Transverse colon (tissue), 4 donors: Measurements from ENCODE around the gene KRTAP13-3. TPM values are rescaled to one million over a fixed set of nuclear protein-coding genes. Genes with fewer than 3 reads are reported as not detected.

ENCODE experiments used
- DNase-seq: peaks from one replicate; pipeline ENCODE4 v3.0.0-alpha.2; 2019
- H3K27ac ChIP-seq, 4 donors: fragments of 200-600 bp; sonication (generic); 2 replicates each; pipeline ENCODE4 v1.5.1; 2016 to 2018; ENCODE audit warnings: inconsistent platforms in 4 of 4
- H3K27me3 ChIP-seq: fragments of 200-600 bp; sonication (generic); 2 replicates; pipeline ENCODE4 v1.5.1; 2017; ENCODE audit warnings: inconsistent platforms
- H3K36me3 ChIP-seq, 4 donors: fragments of 200-600 bp; sonication (generic); 2 replicates each; pipeline ENCODE4 v1.5.1; 2017 to 2019; ENCODE audit warnings: inconsistent platforms in 4 of 4
- H3K4me1 ChIP-seq, 4 donors: fragments of 200-600 bp; sonication (generic); 2 replicates each; pipeline ENCODE4 v1.5.1; 2017 to 2020; ENCODE audit warnings: inconsistent platforms in 4 of 4
- H3K4me3 ChIP-seq, 4 donors: fragments of 200-600 bp; sonication (generic); 1 replicate in 1 of 4; 2 replicates in 3 of 4; pipeline versions ENCODE4 v1.5.1 to v1.6.1; 2017 to 2019; ENCODE audit warnings: inconsistent platforms in 4 of 4
- H3K9me3 ChIP-seq, 2 donors: fragments of 200-600 bp; sonication (generic); 2 replicates each; pipeline ENCODE4 v1.5.1; 2017 to 2019; ENCODE audit warnings: inconsistent platforms in 2 of 2
- CTCF ChIP-seq, 5 experiments: fragments of 200-600 bp in 3 of 5; fragments of 450-650 bp in 2 of 5; sonication (generic) in 3 of 5; IDR thresholded peaks; 1 replicate in 2 of 5; 2 replicates in 3 of 5; pipeline ENCODE4 v1.5.1; 2016 to 2017; ENCODE audit warnings: antibody characterized with exemption in 5 of 5, inconsistent platforms in 3 of 5, mild to moderate bottlenecking in 2 of 5, moderate library complexity in 1 of 5
- EP300 ChIP-seq: sonication (generic); formaldehyde crosslinking; IDR thresholded peaks from one replicate; pipeline ENCODE4 v1.6.1; 2017; ENCODE audit warnings: antibody characterized with exemption, low read depth
- POLR2A ChIP-seq: fragments of 450-650 bp; IDR thresholded peaks from one replicate; pipeline ENCODE4 v1.6.1; 2016; ENCODE audit warnings: antibody characterized with exemption, mild to moderate bottlenecking, moderate library complexity
- POLR2AphosphoS5 ChIP-seq, 3 donors: sonication (generic); formaldehyde crosslinking; IDR thresholded peaks; one replicate each; pipeline ENCODE4 v1.6.1; 2016; ENCODE audit warnings: antibody characterized with exemption in 3 of 3
- WGBS, 2 donors: methylation state at CpG; one replicate each; pipeline ENCODE4 v1.1.5; 2018; ENCODE audit warnings: low coverage in 1 of 2; 5-methylcytosine and 5-hydroxymethylcytosine counted together
- in situ Hi-C, 4 donors: fragments of 200-750 bp; cut with MboI; loops; one replicate each; pipeline versions ENCODE4 v1.15.0 to v1.15.1; 2017; ENCODE audit warnings: low sequenced_read_pairs in 3 of 4, low pct_ligation_motif_present in 1 of 4, low pct_unique_long_range_greater_than_20kb in 1 of 4
- intact Hi-C: fragments of 100-400 bp; cut with DNase I; formaldehyde crosslinking; loops from one replicate; pipeline ENCODE4 v1.15.1; 2023; ENCODE audit warnings: low total_unique reads
- total RNA-seq, 4 donors: library from RNA; depleted of rRNA; stranded (reverse); fragments of >200 nt; gene quantifications; one replicate each; pipeline ENCODE4 v1.1.0, GENCODE V29; 2016

KRTAP13-3 gene, protein sequence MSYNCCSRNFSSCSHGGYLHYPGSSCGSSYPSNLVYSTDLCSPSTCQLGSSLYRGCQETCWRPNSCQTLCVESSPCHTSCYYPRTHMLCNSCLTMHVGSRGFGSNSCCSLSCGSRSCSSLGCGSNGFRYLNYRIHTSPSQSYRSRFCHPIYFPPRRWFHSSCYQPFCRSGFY
- total RNA-seq = not detected

GRCh38 chr21:30425826-30426225 lies at the start of gene KRTAP13-3:
Gene KRTAP13-3, minus strand, starts transcription at chr21:30425926. Its CDS starts 14 bp downstream, at chr21:30425912.
- Histone ChIP-seq H3K4me1 (no peaks in the 10 kb centered on the region), H3K9me3 (no peaks in the 10 kb centered on the region), H3K27ac (no peak within 1 kb of the TSS), H3K4me3 (no peak within 1 kb of the TSS), H3K27me3 (no peaks in the 10 kb centered on the region), H3K36me3 (no peaks in the 10 kb centered on the region)
- in situ Hi-C loops (no loop called here), intact Hi-C loops (no loop called here)
- WGBS, 2 donors = 72 to 75% methylated on average over 4 to 5 of the region's 5 CpGs
- TF ChIP-seq POLR2A (no peak), POLR2AphosphoS5 (IDR thresholded peaks at IDR 0.05) (no peak), CTCF (IDR thresholded peaks at IDR 0.05) (no peak), EP300 (no peak)
- no peak for DNase-seq

DNA sequence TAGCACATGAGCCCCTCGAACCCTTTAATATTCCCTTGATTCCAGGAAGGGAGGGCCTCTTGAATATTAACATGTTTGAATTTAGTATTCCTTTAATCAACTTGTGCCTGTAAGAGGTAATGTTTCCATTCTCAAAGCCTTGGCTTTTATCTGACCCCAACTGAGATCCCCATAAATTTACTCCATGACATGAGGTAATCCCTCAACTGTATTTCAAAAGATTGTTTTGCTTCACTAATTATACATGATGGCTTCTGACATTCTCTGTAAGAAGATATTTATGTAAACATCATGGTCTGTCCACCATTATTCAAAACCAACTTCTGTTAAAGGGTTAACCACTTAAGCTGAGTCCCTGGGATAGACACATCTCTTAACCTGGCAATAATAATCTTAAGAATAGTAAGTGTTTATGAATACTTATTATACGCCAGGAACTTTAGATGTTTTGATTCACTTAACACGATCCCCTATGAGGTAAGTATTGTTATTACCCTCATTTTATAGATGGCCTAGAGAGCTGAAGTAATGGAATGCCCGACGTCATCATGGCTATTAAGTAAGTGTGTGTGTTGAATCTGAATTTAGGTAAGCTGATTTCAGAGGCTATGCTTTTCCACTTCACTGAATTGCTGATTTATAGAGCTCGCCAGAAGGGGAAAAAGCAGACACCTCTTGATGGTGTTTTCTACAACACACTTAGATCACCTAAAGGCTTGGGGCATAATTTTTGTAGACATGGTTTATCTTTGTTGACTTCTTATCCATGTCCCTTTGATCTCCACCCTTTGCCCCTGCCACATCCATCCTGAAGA lies 43.4 kb upstream of the KRTAP13-3 start:
- Histone ChIP-seq H3K27me3 (no peaks in the 10 kb centered on the region), H3K4me1 (no peaks in the 10 kb centered on the region), H3K9me3 (no peaks in the 10 kb centered on the region), H3K36me3 (no peaks in the 10 kb centered on the region), H3K4me3 (no peak overlapping the region), H3K27ac (no peak overlapping the region)
- intact Hi-C loops = no loop called here
- TF ChIP-seq EP300 (no peak), CTCF (IDR thresholded peaks at IDR 0.05) (no peak), POLR2A (no peak), POLR2AphosphoS5 (IDR thresholded peaks at IDR 0.05) (no peak)
- DNase-seq = no peak
- in situ Hi-C loops = no loop called here
- 55 to 59% methylated on average over 6 of the region's 6 CpGs for whole genome bisulfite sequencing, 2 donors

- in situ Hi-C loops (no loop called here), intact Hi-C loops (no loop called here)
- no peak for DNase-seq
- Histone ChIP-seq H3K27ac (no peak overlapping the region), H3K36me3 (no peaks in the 10 kb centered on the region), H3K4me1 (no peaks in the 10 kb centered on the region), H3K27me3 (no peaks in the 10 kb centered on the region), H3K9me3 (no peaks in the 10 kb centered on the region), H3K4me3 (no peak overlapping the region)
- peak in 1 of 5 experiments; percentile 22 for TF ChIP-seq CTCF (IDR thresholded peaks at IDR 0.05)
- TF ChIP-seq POLR2AphosphoS5 (IDR thresholded peaks at IDR 0.05) = no peak
- TF ChIP-seq EP300 = no peak
- TF ChIP-seq POLR2A = no peak
- WGBS, 2 donors = 22 to 60% methylated on average over 3 of the region's 3 CpGs
These were observed 38.0 kb upstream of the KRTAP13-3 start for GRCh38 chr21:30463713-30464112.

DNA sequence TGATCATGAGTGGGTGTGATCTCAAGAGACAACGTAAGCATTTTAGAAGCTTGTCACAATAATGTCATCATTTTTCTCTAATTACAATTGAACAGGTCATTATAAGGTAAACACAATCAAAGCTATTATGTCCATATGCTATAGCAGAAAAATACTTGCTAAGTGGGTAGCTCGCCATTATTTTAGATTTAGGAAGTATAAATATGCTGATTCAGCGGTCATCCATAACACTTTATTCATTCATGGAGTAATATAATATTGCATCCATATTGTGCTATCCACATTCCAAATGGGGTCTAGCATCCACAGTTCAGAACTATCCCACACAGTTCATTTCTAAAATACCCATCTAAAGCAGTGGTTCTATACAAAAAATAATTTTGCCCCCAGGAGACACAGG lies 22.8 kb upstream of the KRTAP13-3 start:
- no peaks in the 10 kb centered on the region for H3K27me3 ChIP-seq
- no peaks in the 10 kb centered on the region for H3K4me1 ChIP-seq
- H3K27ac ChIP-seq = no peak overlapping the region
- TF ChIP-seq POLR2AphosphoS5 (IDR thresholded peaks at IDR 0.05) = no peak
- no peak for TF ChIP-seq EP300
- no peak for TF ChIP-seq CTCF (IDR thresholded peaks at IDR 0.05)
- in situ Hi-C loops = no loop called here
- WGBS, 2 donors = 81 to 90% methylated on average over 3 of the region's 3 CpGs
- no peak overlapping the region for H3K4me3 ChIP-seq
- H3K36me3 ChIP-seq = no peaks in the 10 kb centered on the region
- no peaks in the 10 kb centered on the region for H3K9me3 ChIP-seq
- no peak for DNase-seq
- intact Hi-C loops = no loop called here
